Measurements from ENCODE around the gene ZMYND11. TPM values are rescaled to one million over a fixed set of nuclear protein-coding genes. Genes with fewer than 3 reads are reported as not detected.

The ZMYND11 gene
- total RNA-seq, 1 donor from 2014 or later, result 41.6 TPM

DNA sequence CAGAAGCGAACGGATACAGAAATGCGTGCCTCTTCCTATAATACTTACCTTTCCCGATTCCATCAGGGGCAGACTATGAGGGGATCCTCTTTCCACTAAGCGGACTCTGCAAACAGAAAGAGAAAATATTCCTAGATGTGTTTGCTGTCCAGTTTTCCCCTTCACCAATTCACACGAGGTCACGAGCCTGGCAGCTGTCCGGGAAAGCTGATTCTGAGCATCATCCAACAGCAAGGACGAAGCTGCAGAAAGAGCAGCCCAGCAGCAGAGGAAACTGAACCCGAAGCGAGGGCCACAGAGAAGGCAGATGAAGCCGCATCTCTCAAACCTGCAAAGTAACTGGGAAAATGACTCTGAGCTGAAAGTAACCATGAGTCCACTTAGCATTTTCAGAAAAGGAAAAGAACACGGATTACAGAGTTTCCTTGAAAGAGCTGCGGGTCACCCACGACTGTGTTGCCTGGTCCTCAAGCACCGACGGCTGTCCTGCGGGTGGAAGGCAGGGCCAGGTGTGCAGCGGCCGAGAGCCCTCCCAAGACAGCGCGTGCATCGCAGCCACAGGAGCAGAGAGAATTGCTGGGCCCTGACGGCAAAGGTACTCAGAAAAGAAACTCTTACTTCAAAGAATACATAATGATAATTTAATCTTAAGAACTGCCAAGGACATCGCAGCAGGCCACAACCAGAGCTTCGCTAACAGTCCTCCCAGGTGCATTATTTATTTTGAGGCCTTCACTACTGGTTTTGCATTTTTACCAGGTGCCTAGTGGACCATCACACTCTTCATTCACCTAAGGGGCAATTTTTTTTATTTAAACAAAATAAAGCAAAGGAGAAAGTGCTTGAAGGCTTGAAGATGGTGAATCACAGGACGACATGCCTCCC, 153.3 kb downstream of the ZMYND11 start:
- DNase-seq (ENCODE audit: low spot score), result no peak
- TF ChIP-seq, protein P1, sequence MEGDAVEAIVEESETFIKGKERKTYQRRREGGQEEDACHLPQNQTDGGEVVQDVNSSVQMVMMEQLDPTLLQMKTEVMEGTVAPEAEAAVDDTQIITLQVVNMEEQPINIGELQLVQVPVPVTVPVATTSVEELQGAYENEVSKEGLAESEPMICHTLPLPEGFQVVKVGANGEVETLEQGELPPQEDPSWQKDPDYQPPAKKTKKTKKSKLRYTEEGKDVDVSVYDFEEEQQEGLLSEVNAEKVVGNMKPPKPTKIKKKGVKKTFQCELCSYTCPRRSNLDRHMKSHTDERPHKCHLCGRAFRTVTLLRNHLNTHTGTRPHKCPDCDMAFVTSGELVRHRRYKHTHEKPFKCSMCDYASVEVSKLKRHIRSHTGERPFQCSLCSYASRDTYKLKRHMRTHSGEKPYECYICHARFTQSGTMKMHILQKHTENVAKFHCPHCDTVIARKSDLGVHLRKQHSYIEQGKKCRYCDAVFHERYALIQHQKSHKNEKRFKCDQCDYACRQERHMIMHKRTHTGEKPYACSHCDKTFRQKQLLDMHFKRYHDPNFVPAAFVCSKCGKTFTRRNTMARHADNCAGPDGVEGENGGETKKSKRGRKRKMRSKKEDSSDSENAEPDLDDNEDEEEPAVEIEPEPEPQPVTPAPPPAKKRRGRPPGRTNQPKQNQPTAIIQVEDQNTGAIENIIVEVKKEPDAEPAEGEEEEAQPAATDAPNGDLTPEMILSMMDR (IDR thresholded peaks at IDR 0.05; ENCODE audit: unreplicated experiment), result no peak
- Mint-ChIP-seq H3K27ac (ENCODE audit: unreplicated experiment) (no peak overlapping the region), H3K4me1 (ENCODE audit: unreplicated experiment) (peaks cover 13% of the 10 kb centered on the region), H3K9me3 (ENCODE audit: unreplicated experiment) (no peaks in the 10 kb centered on the region), H3K27me3 (ENCODE audit: unreplicated experiment) (peaks cover 6% of the 10 kb centered on the region), H3K4me3 (ENCODE audit: unreplicated experiment) (no peak overlapping the region), H3K36me3 (ENCODE audit: low read depth, unreplicated experiment) (peaks cover 41% of the 10 kb centered on the region)

DNA sequence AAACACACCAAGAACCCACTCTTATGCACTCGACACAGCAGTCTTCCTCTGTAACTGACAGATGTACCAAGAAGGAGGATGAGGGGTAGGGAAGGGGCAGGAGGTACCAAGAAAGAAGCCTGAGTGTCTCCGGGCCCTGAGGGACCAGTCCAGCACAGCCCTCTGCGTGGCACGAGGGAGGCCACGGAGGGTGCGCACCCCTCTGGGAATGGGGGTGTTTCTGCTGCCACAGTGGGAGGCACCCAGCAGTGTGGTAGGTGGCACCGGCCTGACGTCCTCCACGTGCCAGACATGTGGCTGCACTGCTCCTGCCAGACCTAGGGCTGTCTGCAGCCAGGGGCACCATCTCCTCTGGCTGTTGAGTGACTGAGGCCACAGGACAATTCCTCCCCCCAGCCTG, 154.3 kb downstream of the ZMYND11 start:
- H3K36me3 Mint-ChIP-seq (ENCODE audit: low read depth, unreplicated experiment), result peaks cover 31% of the 10 kb centered on the region
- H3K4me1 Mint-ChIP-seq (ENCODE audit: unreplicated experiment), result peaks cover 13% of the 10 kb centered on the region
- no peak for DNase-seq (ENCODE audit: low spot score)
- no peak overlapping the region for H3K4me3 Mint-ChIP-seq (ENCODE audit: unreplicated experiment)
- H3K9me3 Mint-ChIP-seq (ENCODE audit: unreplicated experiment), result no peaks in the 10 kb centered on the region
- H3K27me3 Mint-ChIP-seq (ENCODE audit: unreplicated experiment), result peaks cover 6% of the 10 kb centered on the region
- TF ChIP-seq, protein P1 (IDR thresholded peaks at IDR 0.05; ENCODE audit: unreplicated experiment), result no peak
- H3K27ac Mint-ChIP-seq (ENCODE audit: unreplicated experiment), result no peak overlapping the region

DNA sequence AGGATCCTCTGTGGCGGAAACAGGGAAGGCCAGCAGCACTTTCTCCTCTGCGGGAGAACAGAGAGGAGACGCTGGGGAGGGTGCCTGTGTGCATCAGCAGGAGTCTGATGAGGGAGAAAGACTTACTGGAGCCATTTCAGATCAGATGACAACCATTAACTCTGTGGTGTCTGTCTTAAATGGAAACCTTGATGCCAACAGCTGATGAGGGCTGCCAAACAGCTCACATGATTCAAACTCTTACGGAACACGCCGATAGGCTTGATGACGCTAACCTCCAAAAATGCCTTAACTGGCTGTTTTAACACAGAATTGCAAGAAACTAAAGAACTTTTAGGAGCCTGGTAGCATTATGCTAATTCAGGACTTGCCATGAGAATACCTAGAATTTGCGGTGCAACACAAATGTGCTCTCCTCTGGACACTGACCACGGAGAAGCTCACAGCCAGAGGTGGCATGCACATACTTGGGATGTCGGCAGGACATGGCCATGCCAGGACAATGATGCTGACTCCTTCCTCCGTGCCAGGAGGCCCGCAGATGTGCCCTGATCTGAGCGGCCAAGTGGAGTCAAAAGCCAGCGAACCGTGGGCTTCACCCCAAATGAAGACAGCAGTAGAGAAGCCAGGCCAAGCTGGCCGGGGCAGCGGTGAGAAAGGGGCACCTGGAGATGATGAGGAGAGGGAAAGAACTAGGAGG, 154.9 kb downstream of the ZMYND11 start:
- Mint-ChIP-seq H3K27ac (ENCODE audit: unreplicated experiment) (no peak overlapping the region), H3K4me3 (ENCODE audit: unreplicated experiment) (no peak overlapping the region), H3K9me3 (ENCODE audit: unreplicated experiment) (no peaks in the 10 kb centered on the region), H3K27me3 (ENCODE audit: unreplicated experiment) (peaks cover 5% of the 10 kb centered on the region), H3K4me1 (ENCODE audit: unreplicated experiment) (peaks cover 9% of the 10 kb centered on the region), H3K36me3 (ENCODE audit: low read depth, unreplicated experiment) (peaks cover 26% of the 10 kb centered on the region)
- TF ChIP-seq, protein P1 (IDR thresholded peaks at IDR 0.05; ENCODE audit: unreplicated experiment), result no peak
- DNase-seq (ENCODE audit: low spot score), result no peak

DNA sequence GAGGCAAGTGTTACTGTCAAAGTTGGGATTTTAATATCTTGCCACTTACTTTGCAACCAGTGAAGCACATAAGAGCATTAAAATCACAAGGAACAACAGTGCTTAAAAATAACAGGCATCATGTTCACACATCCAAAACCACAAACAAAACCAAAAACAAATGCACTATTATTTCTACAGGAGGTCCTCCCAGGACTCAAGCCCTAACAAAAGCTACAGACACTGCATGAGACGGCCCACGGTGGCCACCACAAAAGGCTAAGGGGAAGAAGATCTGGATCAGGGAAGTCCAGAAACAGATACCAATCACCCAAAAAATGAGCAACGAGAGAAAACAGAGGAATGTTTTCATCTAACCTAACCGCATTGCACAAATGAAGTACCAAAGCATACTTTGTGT, 158.4 kb downstream of the ZMYND11 start:
- peaks cover 11% of the 10 kb centered on the region for H3K36me3 Mint-ChIP-seq (ENCODE audit: low read depth, unreplicated experiment)

More for the DNA sequence above, 158.4 kb downstream of the ZMYND11 start:
- DNase-seq (ENCODE audit: low spot score), result no peak
- no peak overlapping the region for H3K27ac Mint-ChIP-seq (ENCODE audit: unreplicated experiment)
- H3K9me3 Mint-ChIP-seq (ENCODE audit: unreplicated experiment), result no peaks in the 10 kb centered on the region
- H3K27me3 Mint-ChIP-seq (ENCODE audit: unreplicated experiment), result peaks cover 6% of the 10 kb centered on the region
- TF ChIP-seq, protein P1 (IDR thresholded peaks at IDR 0.05; ENCODE audit: unreplicated experiment), result no peak
- H3K4me1 Mint-ChIP-seq (ENCODE audit: unreplicated experiment), result no peaks in the 10 kb centered on the region
- H3K4me3 Mint-ChIP-seq (ENCODE audit: unreplicated experiment), result no peak overlapping the region

Measured in endothelial cell (in vitro differentiated cells).